Body of pancreas (tissue), 4 donors: Measurements from ENCODE around the gene ARFGAP2. TPM values are rescaled to one million over a fixed set of nuclear protein-coding genes. Genes with fewer than 3 reads are reported as not detected.

Experiments used
- ATAC-seq: fragments of 150-250 bp; one replicate; pipeline ENCODE4 v1.9.1; 2016
- DNase-seq, 4 donors: peaks; one replicate each; pipeline ENCODE4 v3.0.0-alpha.2; 2019
- H3K27ac ChIP-seq, 4 donors: fragments of 200-600 bp; sonication (generic); 1 replicate in 3 of 4; 2 replicates in 1 of 4; pipeline versions ENCODE4 v1.5.1 to v1.6.1; 2016 to 2019; ENCODE audit warnings: mild to moderate bottlenecking in 1 of 4, mixed read lengths in 1 of 4, moderate library complexity in 1 of 4
- H3K27me3 ChIP-seq, 2 donors: fragments of 200-600 bp; sonication (generic); one replicate each; pipeline ENCODE4 v1.6.0; 2016; ENCODE audit warnings: mild to moderate bottlenecking in 1 of 2
- H3K36me3 ChIP-seq, 2 donors: fragments of 200-600 bp; sonication (generic); replicated peaks in 1 of 2; 2 replicates each; pipeline ENCODE4 v1.5.1; 2016; ENCODE audit warnings: low read depth in 2 of 2; ENCODE audit not compliant: insufficient read depth in 1 of 2
- H3K4me1 ChIP-seq: fragments of 200-600 bp; sonication (generic); one replicate; pipeline ENCODE4 v1.6.0; 2016
- H3K4me3 ChIP-seq, 2 donors: fragments of 200-600 bp; sonication (generic); 1 replicate in 1 of 2; 2 replicates in 1 of 2; pipeline ENCODE4 v1.5.1; 2016 to 2019
- H3K9me3 ChIP-seq, 3 donors: fragments of 200-600 bp; sonication (generic); 1 replicate in 2 of 3; 2 replicates in 1 of 3; pipeline ENCODE4 v1.5.1; 2016
- CTCF ChIP-seq, 7 experiments: fragments of 450-650 bp in 4 of 7; fragments of 200-600 bp in 3 of 7; sonication (generic) in 3 of 7; IDR thresholded peaks; one replicate each; pipeline ENCODE4 v1.5.1; 2016 to 2019; ENCODE audit warnings: antibody characterized with exemption in 7 of 7
- POLR2A ChIP-seq, 3 donors: fragments of 450-650 bp; IDR thresholded peaks; one replicate each; pipeline ENCODE4 v1.6.1; 2016; ENCODE audit warnings: antibody characterized with exemption in 3 of 3, mild to moderate bottlenecking in 2 of 3
- WGBS, 2 donors: methylation state at CpG; one replicate each; pipeline ENCODE4 v1.1.5; 2017; 5-methylcytosine and 5-hydroxymethylcytosine counted together
- intact Hi-C: fragments of 100-400 bp; cut with DNase I; formaldehyde crosslinking; loops from one replicate; pipeline ENCODE4 v1.15.1; 2023
- total RNA-seq, 2 donors: library from RNA; depleted of rRNA; stranded (reverse); fragments of >200 nt; gene quantifications; one replicate each; pipeline ENCODE4 v1.1.0, GENCODE V29; 2016

Gene ARFGAP2
- total RNA-seq, 2 donors from 2014 or later, result 143 to 212 TPM

GRCh38 chr11:47165253-47165840, 11.3 kb downstream of the ARFGAP2 start:
- peaks cover 34 to 43% of the 10 kb centered on the region in 2 donors for H3K36me3 ChIP-seq
- 93 to 94% methylated on average over 16 of the region's 16 CpGs for WGBS, 2 donors
- H3K27me3 ChIP-seq, result no peaks in the 10 kb centered on the region
- H3K9me3 ChIP-seq, result no peaks in the 10 kb centered on the region
- no peak overlapping the region for H3K4me3 ChIP-seq
- no peaks in the 10 kb centered on the region for H3K4me1 ChIP-seq
- ATAC-seq, result no peak
- intact Hi-C loops, result no loop called here
- TF ChIP-seq CTCF (IDR thresholded peaks at IDR 0.05) (no peak), POLR2A (IDR thresholded peaks at IDR 0.05) (no peak)
- no peak overlapping the region for H3K27ac ChIP-seq
- no peak for DNase-seq

- Histone ChIP-seq H3K9me3 (no peaks in the 10 kb centered on the region), H3K27ac (no peak overlapping the region), H3K4me1 (no peaks in the 10 kb centered on the region), H3K4me3 (no peak overlapping the region), H3K36me3 (peaks cover 34 to 43% of the 10 kb centered on the region in 2 donors), H3K27me3 (no peaks in the 10 kb centered on the region)
- DNase-seq, result no peak
- intact Hi-C loops, result no loop called here
- no peak for TF ChIP-seq POLR2A (IDR thresholded peaks at IDR 0.05)
- TF ChIP-seq CTCF (IDR thresholded peaks at IDR 0.05), result no peak
- ATAC-seq, result no peak
- WGBS, 2 donors, result 72 to 92% methylated on average over 4 of the region's 4 CpGs
Observed at GRCh38 chr11:47164321-47164720, 12.4 kb downstream of the ARFGAP2 start.

DNA sequence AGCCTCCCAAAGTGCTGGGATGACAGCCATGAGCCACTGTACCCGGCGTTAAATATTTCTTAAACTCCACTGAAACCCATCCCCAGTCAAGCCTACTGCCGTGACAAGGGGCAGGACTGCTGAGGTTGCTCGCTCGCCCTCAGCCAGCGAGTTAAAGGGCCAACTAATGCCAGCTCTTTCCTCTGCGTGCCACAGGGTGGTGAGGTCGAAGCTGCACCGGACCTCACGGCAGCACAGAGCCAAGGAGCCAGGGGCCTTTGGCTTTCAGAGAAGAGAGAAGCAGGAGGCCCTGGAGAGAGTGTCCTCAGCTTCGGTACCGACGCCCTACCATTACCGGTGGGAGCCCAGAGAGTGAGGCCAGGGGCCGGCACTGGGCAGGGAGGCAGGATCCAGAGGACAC, 12.8 kb downstream of the ARFGAP2 start:
- Histone ChIP-seq H3K4me1 (no peaks in the 10 kb centered on the region), H3K27ac (no peak overlapping the region), H3K36me3 (peaks cover 34 to 43% of the 10 kb centered on the region in 2 donors), H3K27me3 (no peaks in the 10 kb centered on the region), H3K4me3 (no peak overlapping the region), H3K9me3 (no peaks in the 10 kb centered on the region)
- intact Hi-C loops, result no loop called here
- TF ChIP-seq POLR2A (IDR thresholded peaks at IDR 0.05) (no peak), CTCF (IDR thresholded peaks at IDR 0.05) (no peak)
- ATAC-seq (no peak), DNase-seq (no peak)
- WGBS, 2 donors, result 86 to 94% methylated on average over 7 to 15 of the region's 15 CpGs

DNA sequence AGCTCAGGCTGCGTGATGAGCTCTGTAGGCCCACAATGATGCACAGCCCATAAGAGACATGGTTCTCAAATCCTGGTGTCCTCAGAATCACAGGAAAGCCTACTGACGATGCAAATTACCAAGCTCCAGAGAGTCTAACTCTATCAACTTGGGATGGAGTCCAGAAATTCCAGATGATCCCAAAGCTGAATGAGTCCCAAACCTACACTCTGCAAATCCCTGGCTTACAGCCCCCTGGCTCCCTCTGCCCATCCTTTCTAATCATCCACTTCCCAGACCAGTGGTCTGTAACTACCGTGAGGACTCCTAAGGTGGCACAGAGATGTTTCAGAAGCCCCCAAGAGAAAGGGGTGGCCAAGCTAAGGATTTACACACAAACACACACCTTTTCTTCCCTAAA, 13.5 kb downstream of the ARFGAP2 start:
- 59 to 60% methylated on average over 3 of the region's 3 CpGs for WGBS, 2 donors

More for the DNA sequence above, 13.5 kb downstream of the ARFGAP2 start:
- Histone ChIP-seq H3K27ac (no peak overlapping the region), H3K36me3 (peaks cover 33 to 41% of the 10 kb centered on the region in 2 donors), H3K4me3 (no peak overlapping the region), H3K4me1 (peaks cover 5% of the 10 kb centered on the region), H3K9me3 (no peaks in the 10 kb centered on the region), H3K27me3 (no peaks in the 10 kb centered on the region)
- DNase-seq, result no peak
- TF ChIP-seq CTCF (IDR thresholded peaks at IDR 0.05) (no peak), POLR2A (IDR thresholded peaks at IDR 0.05) (no peak)
- intact Hi-C loops, result no loop called here
- ATAC-seq, result no peak
